IMR-90 (cell line): ENCODE results near the gene SVIL. TPM values are rescaled to one million over a fixed set of nuclear protein-coding genes. Genes with fewer than 3 reads are reported as not detected.

Experiments used
- ATAC-seq: fragments of 200-7000 bp; cut with Tn5 transposase; 2 replicates; pipeline ENCODE4 v1.9.1; 2020; ENCODE audit warnings: low read depth, mild to moderate bottlenecking, moderate library complexity
- BruUV-seq: library from RNA; stranded (reverse); fragments of 400-500 nt; replicated peaks from 2 replicates; lab custom pipeline; 2021; lab: Mats Ljungman, UMichigan
- CTCF ChIA-PET: fragments of 300-600 bp; formaldehyde crosslinking; extraction: SDS; loops from one replicate; lab custom pipeline; 2021; ENCODE audit warnings: antibody characterized with exemption; lab: Yijun Ruan, JAX
- POLR2A ChIA-PET: fragments of 300-600 bp; sonication (Branson Sonifier 250); formaldehyde crosslinking; loops from one replicate; lab custom pipeline; 2022; ENCODE audit warnings: antibody characterized with exemption; ENCODE audit not compliant: unreplicated experiment; lab: Charles Lee
- DNase-seq: peaks from one replicate; pipeline ENCODE4 v3.0.0; 2013
- H2AFZ ChIP-seq: replicated peaks from 2 replicates; pipeline ENCODE3; 2013; ENCODE audit warnings: low read length, mild to moderate bottlenecking; ENCODE audit not compliant: poor library complexity
- H2AK5ac ChIP-seq: 2 replicates; pipeline ENCODE4 v1.6.1; 2013; ENCODE audit warnings: low read depth, low read length, inconsistent platforms
- H2AK9ac ChIP-seq: replicated peaks from 2 replicates; pipeline ENCODE3; 2013; ENCODE audit warnings: mild to moderate bottlenecking, low read depth, low read length, moderate library complexity; ENCODE audit not compliant: poor library complexity
- H2BK120ac ChIP-seq: 2 replicates; pipeline ENCODE4 v1.6.1; 2013; ENCODE audit warnings: low read depth, low read length, inconsistent platforms
- H2BK15ac ChIP-seq: 3 replicates; pipeline ENCODE4 v1.6.1; 2013; ENCODE audit warnings: low read depth, low read length, inconsistent platforms
- H2BK20ac ChIP-seq: 2 replicates; pipeline ENCODE4 v1.6.1; 2013; ENCODE audit warnings: low read depth, mild to moderate bottlenecking, inconsistent platforms, low read length, moderate library complexity
- H2BK5ac ChIP-seq: 2 replicates; pipeline ENCODE4 v1.6.1; 2013; ENCODE audit warnings: mild to moderate bottlenecking, low read depth, low read length, inconsistent platforms; ENCODE audit not compliant: poor library complexity, severe bottlenecking
- H3K14ac ChIP-seq: replicated peaks from 2 replicates; pipeline ENCODE4 v1.6.1; 2013; ENCODE audit warnings: low read depth, low read length, inconsistent platforms
- H3K18ac ChIP-seq: 2 replicates; pipeline ENCODE4 v1.6.1; 2013; ENCODE audit warnings: low read depth, low read length, control low read depth
- H3K23ac ChIP-seq: 2 replicates; pipeline ENCODE4 v1.6.1; 2013; ENCODE audit warnings: low read depth, low read length, inconsistent platforms
- H3K27ac ChIP-seq: 2 replicates; pipeline ENCODE4 v1.5.1; 2013; ENCODE audit warnings: mild to moderate bottlenecking, control low read depth, low read length; ENCODE audit not compliant: insufficient read depth
- H3K27me3 ChIP-seq: 2 replicates; pipeline ENCODE4 v1.6.1; 2013; ENCODE audit warnings: low read length; ENCODE audit not compliant: control insufficient read depth, insufficient read depth
- H3K36me3 ChIP-seq: 2 replicates; pipeline ENCODE4 v1.6.1; 2013; ENCODE audit warnings: low read length, mixed read lengths; ENCODE audit not compliant: control insufficient read depth, insufficient read depth
- H3K4ac ChIP-seq: 2 replicates; pipeline ENCODE4 v1.6.1; 2013; ENCODE audit warnings: low read depth, low read length, inconsistent platforms
- H3K4me1 ChIP-seq: 2 replicates; pipeline ENCODE4 v1.6.1; 2013; ENCODE audit warnings: low read length, mixed read lengths; ENCODE audit not compliant: control insufficient read depth, insufficient read depth
- H3K4me2 ChIP-seq: 2 replicates; pipeline ENCODE4 v1.6.1; 2013; ENCODE audit warnings: low read depth, mild to moderate bottlenecking, control low read depth, low read length, moderate library complexity
- H3K4me3 ChIP-seq: 2 replicates; pipeline ENCODE4 v1.5.1; 2013; ENCODE audit warnings: low read depth, mild to moderate bottlenecking, control low read depth, low read length, moderate library complexity; ENCODE audit not compliant: insufficient read depth
- H3K56ac ChIP-seq: 2 replicates; pipeline ENCODE4 v1.6.1; 2013; ENCODE audit warnings: low read length, inconsistent platforms; ENCODE audit not compliant: insufficient read depth; ENCODE audit errors: extremely low read depth
- H3K79me1 ChIP-seq, 2 experiments: 2 replicates each; pipeline ENCODE4 v1.6.1; 2013; ENCODE audit warnings: low read length in 2 of 2, inconsistent platforms in 1 of 2, low read depth in 1 of 2
- H3K9ac ChIP-seq: 2 replicates; pipeline ENCODE4 v1.6.1; 2013; ENCODE audit warnings: low read depth, low read length, control low read depth
- H3K9me1 ChIP-seq: 2 replicates; pipeline ENCODE4 v1.6.1; 2013; ENCODE audit warnings: low read length, inconsistent platforms; ENCODE audit not compliant: insufficient read depth
- H3K9me3 ChIP-seq: 2 replicates; pipeline ENCODE4 v1.6.1; 2013; ENCODE audit warnings: low read length; ENCODE audit not compliant: control insufficient read depth, insufficient read depth
- H4K20me1 ChIP-seq: 2 replicates; pipeline ENCODE4 v1.6.1; 2013; ENCODE audit warnings: low read length, inconsistent platforms; ENCODE audit not compliant: insufficient read depth
- H4K5ac ChIP-seq: 2 replicates; pipeline ENCODE4 v1.6.1; 2013; ENCODE audit warnings: mild to moderate bottlenecking, low read depth, low read length, control low read depth
- H4K8ac ChIP-seq, 2 experiments: 2 replicates each; pipeline ENCODE4 v1.6.1; 2013; ENCODE audit warnings: low read depth in 2 of 2, low read length in 2 of 2, control low read depth in 1 of 2, inconsistent platforms in 1 of 2
- H4K91ac ChIP-seq: 2 replicates; pipeline ENCODE4 v1.6.1; 2013; ENCODE audit warnings: low read depth, low read length, inconsistent platforms; ENCODE audit not compliant: insufficient read depth
- BHLHE40 ChIP-seq: fragments of 150-350 bp; IDR thresholded peaks from 2 replicates; pipeline ENCODE4 v1.6.1; 2016; ENCODE audit warnings: mild to moderate bottlenecking, low read depth, low read length
- CEBPB ChIP-seq: IDR thresholded peaks from 2 replicates; pipeline ENCODE4 v1.6.1; 2012; ENCODE audit warnings: low read depth, low read length, improper control_type of control experiment
- CHD1 ChIP-seq: IDR thresholded peaks from 2 replicates; pipeline ENCODE4 v1.6.1; 2012; ENCODE audit warnings: low read depth, low read length, improper control_type of control experiment
- FOS ChIP-seq: fragments of 150-350 bp; IDR thresholded peaks from 2 replicates; pipeline ENCODE4 v1.6.1; 2016; ENCODE audit warnings: low read depth, low read length
- MXI1 ChIP-seq: IDR thresholded peaks from 2 replicates; pipeline ENCODE4 v1.6.1; 2012; ENCODE audit warnings: low read depth, mild to moderate bottlenecking, low read length, moderate library complexity, borderline replicate concordance
- NFE2L2 ChIP-seq: fragments of 150-350 bp; IDR thresholded peaks from 2 replicates; pipeline ENCODE4 v1.6.1; 2016; ENCODE audit warnings: low read depth, mild to moderate bottlenecking, low read length
- RCOR1 ChIP-seq: IDR thresholded peaks from 2 replicates; pipeline ENCODE4 v1.6.1; 2012; ENCODE audit warnings: mild to moderate bottlenecking, low read length, improper control_type of control experiment; ENCODE audit not compliant: insufficient replicate concordance
- WGBS, 2 experiments: methylation state at CpG; one replicate each; pipeline versions ENCODE4 v1.1.5 to v1.1.7; 2013; ENCODE audit warnings: missing lambda C conversion rate in 2 of 2; ENCODE audit not compliant: insufficient read length in 1 of 2; ENCODE audit errors: extremely low coverage in 2 of 2; 5-methylcytosine and 5-hydroxymethylcytosine counted together
- dilution Hi-C: fragments of 300-500 bp; cut with HindIII; formaldehyde crosslinking; loops from one replicate; pipeline ENCODE4 v1.14.3; 2018; ENCODE audit warnings: low sequenced_read_pairs; ENCODE audit not compliant: unreplicated experiment
- in situ Hi-C: fragments of 300-500 bp; cut with MboI; formaldehyde crosslinking; loops from 3 replicates; pipeline ENCODE4 v1.14.3; 2019; ENCODE audit warnings: low sequenced_read_pairs, inconsistent platforms, mixed read lengths
- intact Hi-C: fragments of 100-400 bp; cut with micrococcal nuclease; formaldehyde crosslinking; loops from 2 replicates; pipeline ENCODE4 v1.10.0; 2022
- polyA plus RNA-seq, 3 experiments: library from polyadenylated mRNA; depleted of rRNA; stranded (reverse); fragments of >200 nt; gene quantifications; 2 replicates each; pipeline ENCODE4 v1.2.3, GENCODE V29; 2012; ENCODE audit warnings: low replicate concordance in 1 of 3
- total RNA-seq: library from RNA; depleted of rRNA; stranded (reverse); fragments of >200 nt; gene quantifications from 2 replicates; pipeline ENCODE4 v1.2.3, GENCODE V29; 2012
- TF ChIP-seq, protein P1 (sequence below): conservative IDR thresholded peaks from 2 replicates; pipeline ENCODE4 v1.5.1; 2012; ENCODE audit warnings: mild to moderate bottlenecking, low read depth, low read length, improper control_type of control experiment

The SVIL gene
- total and polyA plus RNA-seq, 2 of the 4 experiments (the other 2 are of a cell fraction) = 11.5 to 11.6 TPM

GRCh38 chr10:29482591-29483431, 152.0 kb downstream of the SVIL start:
- dilution Hi-C loops = no loop called here
- TF ChIP-seq RCOR1 (no peak), BHLHE40 (peak; percentile 88), NFE2L2 (no peak), FOS (no peak), CHD1 (no peak), MXI1 (peak; percentile 62; the same call in 1 of the 2 replicates), CEBPB (no peak)
- TF ChIP-seq, protein P1, sequence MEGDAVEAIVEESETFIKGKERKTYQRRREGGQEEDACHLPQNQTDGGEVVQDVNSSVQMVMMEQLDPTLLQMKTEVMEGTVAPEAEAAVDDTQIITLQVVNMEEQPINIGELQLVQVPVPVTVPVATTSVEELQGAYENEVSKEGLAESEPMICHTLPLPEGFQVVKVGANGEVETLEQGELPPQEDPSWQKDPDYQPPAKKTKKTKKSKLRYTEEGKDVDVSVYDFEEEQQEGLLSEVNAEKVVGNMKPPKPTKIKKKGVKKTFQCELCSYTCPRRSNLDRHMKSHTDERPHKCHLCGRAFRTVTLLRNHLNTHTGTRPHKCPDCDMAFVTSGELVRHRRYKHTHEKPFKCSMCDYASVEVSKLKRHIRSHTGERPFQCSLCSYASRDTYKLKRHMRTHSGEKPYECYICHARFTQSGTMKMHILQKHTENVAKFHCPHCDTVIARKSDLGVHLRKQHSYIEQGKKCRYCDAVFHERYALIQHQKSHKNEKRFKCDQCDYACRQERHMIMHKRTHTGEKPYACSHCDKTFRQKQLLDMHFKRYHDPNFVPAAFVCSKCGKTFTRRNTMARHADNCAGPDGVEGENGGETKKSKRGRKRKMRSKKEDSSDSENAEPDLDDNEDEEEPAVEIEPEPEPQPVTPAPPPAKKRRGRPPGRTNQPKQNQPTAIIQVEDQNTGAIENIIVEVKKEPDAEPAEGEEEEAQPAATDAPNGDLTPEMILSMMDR = 0 out of 2 replicates have a peak, but pooled peaks have one; percentile 11
- Histone ChIP-seq H2BK120ac (peak overlapping the region; percentile 58; the same call in 1 of the 2 replicates), H4K91ac (peak overlapping the region; percentile 25), H2AK5ac (peak overlapping the region; percentile 54; the same call in 1 of the 2 replicates), H3K4me3 (no peak overlapping the region), H3K9me1 (peaks cover 5% of the 10 kb centered on the region), H3K27me3 (no peaks in the 10 kb centered on the region), H3K79me1 (peaks cover 0 to 18% of the 10 kb centered on the region in 2 experiments; a peak in 2 of 4 replicates), H3K27ac (no peak overlapping the region), H3K56ac (no peak overlapping the region), H4K20me1 (no peaks in the 10 kb centered on the region), H3K18ac (no peak overlapping the region), H3K23ac (peak overlapping the region; percentile 54; the same call in 1 of the 2 replicates), H2BK20ac (peak overlapping the region; percentile 13; the same call in 1 of the 2 replicates), H3K4me1 (peaks cover 7% of the 10 kb centered on the region), H3K36me3 (peaks cover 28% of the 10 kb centered on the region), H3K14ac (peak overlapping the region; percentile 20), H2BK15ac (peak overlapping the region; percentile 15; the same call in 1 of the 3 replicates), H4K5ac (no peak overlapping the region), H3K9me3 (no peaks in the 10 kb centered on the region), H3K9ac (no peak overlapping the region), H2AK9ac (peak overlapping the region; percentile 57), H3K4ac (peak overlapping the region; percentile 70), H2BK5ac (peak overlapping the region; percentile 25), H4K8ac (peak overlapping the region; percentile 58 to 74; a peak in 3 of 4 replicates), H2AFZ (peak overlapping the region; percentile 87), H3K4me2 (peak overlapping the region; percentile 48)
- ATAC-seq = peak; percentile 92
- ChIA-PET CTCF (interaction anchor here (0.5 kb wide), 1 partner anchor 721 kb away, joined by 4 read pairs; no protein-coding TSS in a partner anchor), POLR2A (no interaction called here)
- WGBS, 2 experiments = no CpG with 5 or more reads among the region's 14 CpGs
- in situ Hi-C loops = no loop called here
- BruUV-seq = no TSS peak
- intact Hi-C loops = no loop called here
- DNase-seq = peak; percentile 76
